ENCODE results near the gene ZBTB25. TPM values are rescaled to one million over a fixed set of nuclear protein-coding genes. Genes with fewer than 3 reads are reported as not detected.

Gene ZBTB25, protein sequence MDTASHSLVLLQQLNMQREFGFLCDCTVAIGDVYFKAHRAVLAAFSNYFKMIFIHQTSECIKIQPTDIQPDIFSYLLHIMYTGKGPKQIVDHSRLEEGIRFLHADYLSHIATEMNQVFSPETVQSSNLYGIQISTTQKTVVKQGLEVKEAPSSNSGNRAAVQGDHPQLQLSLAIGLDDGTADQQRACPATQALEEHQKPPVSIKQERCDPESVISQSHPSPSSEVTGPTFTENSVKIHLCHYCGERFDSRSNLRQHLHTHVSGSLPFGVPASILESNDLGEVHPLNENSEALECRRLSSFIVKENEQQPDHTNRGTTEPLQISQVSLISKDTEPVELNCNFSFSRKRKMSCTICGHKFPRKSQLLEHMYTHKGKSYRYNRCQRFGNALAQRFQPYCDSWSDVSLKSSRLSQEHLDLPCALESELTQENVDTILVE
- 3.9 and 7.2 TPM in 2 replicates for total RNA-seq (2014; rRNA removed; shearing (Covaris generic))

DNA sequence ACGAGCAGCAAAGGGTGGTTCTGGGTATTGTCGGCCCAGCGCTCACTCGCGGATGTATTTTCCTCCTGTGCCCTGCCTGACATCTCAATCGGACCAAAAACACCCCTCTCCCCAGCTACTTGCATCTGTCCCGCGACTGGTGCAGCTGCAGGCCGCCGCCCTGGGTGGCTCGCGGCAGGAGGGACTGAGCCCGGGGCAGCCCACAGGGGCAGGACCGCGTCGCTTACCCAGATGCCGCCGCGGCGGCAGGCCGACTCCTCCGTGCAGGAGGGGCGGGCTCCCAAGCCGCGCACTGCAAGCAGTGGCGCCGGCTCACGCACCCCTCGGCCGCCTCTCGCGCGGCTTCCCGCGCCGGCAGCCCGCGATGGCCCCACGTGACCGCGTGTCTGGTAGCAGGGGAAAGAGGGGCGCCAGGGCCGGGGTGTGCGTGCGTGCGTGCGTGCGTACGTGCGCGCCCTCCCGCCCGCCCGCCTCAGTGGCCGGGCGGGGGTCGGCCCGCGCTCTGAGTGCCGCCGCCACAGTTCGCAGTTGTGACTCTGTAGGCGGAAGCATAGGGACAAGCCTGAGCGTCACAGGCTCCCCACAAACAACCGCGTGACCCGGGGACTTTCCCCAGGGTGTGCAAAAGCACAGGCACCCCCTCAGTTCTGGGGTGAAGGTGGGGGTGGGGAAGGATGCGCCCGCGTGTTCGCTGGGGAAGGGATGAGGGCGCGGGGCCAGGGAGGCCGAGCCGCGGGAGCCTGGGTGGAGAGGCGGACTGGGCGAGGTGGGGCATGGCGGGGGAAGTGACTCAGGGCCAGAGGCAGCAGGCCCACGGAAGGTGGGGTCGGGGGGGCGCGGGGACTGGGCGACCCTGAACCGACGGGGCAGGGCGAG lies at the start of gene ZBTB25:
Gene ZBTB25, minus strand, starts transcription at position 405 of the 876 bp plus-strand sequence. CDS start 13,305 bp downstream, outside the sequence.
- DNase-seq = peak; percentile 92
- Histone ChIP-seq H3K27me3 (ENCODE audit: control insufficient read depth, insufficient read depth, low read length) (no peaks in the 10 kb centered on the region), H3K36me3 (replicated peaks; ENCODE audit: control insufficient read depth, insufficient read depth, low read length) (no peaks in the 10 kb centered on the region), H3K4me3 (ENCODE audit: insufficient read depth, low read depth, low read length) (peak within 1 kb of the TSS; percentile 94)

DNA sequence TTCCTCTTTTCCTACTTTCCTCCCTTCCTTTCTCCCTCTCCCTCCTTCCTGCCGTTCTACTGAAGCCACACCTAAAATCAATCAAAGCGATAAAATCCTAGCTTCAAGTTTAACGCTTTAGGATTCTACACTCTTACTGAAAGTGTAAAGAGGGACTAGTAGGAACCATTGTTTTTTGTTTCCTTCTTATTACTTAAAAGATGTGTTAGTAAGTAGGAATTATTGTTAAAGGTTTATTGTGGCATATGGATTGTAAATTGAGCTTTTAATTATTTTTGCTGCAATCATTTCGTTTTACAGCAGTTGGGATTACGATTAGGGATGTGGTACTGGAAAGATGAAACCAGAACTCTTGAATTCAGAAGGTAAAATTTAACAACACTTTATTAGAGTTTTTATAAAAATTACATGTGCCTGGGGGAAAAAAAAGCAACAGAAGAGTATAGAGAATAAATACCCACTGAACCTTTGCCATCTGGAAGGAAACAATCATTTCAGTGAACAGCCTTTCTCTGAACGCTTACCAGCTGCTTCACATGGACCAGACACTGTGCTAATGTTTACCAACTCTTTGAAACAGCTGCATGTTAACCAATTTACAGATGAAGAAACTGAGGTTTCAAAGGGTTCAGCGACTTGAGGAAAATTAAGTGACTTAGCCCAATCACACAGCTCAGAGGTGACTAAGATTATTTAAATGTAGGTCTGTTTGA lies 47.1 kb upstream of the ZBTB25 start:
- Histone ChIP-seq H3K36me3 (replicated peaks; ENCODE audit: control insufficient read depth, insufficient read depth, low read length) (no peaks in the 10 kb centered on the region), H3K4me3 (ENCODE audit: insufficient read depth, low read depth, low read length) (peak overlapping the region; percentile 64; the same call in 1 of the 2 replicates), H3K27me3 (ENCODE audit: control insufficient read depth, insufficient read depth, low read length) (peaks cover 19% of the 10 kb centered on the region)
- DNase-seq = no peak

DNA sequence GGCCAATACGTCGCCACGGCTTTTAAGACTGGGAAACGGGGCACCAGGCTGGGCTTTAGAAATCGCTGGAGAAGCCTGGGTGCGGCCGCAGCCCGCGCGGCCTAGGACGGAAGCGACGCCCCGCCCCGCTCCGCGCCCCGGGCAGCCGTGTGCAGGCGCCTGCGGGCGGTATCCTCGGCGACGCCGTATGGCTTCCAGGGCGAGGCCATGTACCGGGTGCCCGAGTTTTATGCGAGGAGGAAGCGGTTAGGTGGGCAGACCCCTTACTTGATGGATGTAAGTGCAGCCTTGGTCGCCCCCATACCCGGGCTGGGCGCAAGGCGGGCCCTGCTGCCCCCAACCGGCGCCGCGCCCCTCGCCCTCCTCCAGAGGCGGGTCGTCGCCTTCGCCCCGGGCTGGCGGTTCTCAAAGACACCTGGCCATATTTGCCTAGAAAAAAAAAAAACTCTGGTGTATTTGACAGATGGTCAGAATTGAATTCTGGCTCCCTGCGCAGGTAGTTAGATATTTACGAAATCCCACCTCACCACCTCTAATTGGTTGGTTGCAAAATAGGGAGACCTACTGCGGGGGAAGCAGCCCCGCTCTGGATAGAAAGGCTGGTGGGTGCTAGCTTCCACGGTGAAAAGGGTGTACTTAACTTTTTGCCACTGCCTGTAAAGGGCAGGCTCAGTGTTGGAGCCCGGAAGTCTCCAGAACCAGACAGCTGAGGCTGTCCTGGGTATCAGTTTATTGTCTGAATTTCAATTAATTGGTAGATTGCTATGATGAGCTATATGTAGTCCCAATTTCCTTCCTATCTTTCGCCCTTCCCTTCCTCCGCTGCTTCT lies 46.4 kb upstream of the ZBTB25 start, which contains the start of gene PPP1R36:
Gene PPP1R36, plus strand, starts transcription at position 171 of the 830 bp plus-strand sequence. Its CDS starts 37 bp downstream, at position 208.
- DNase-seq = peak; percentile 82
- Histone ChIP-seq H3K36me3 (replicated peaks; ENCODE audit: control insufficient read depth, insufficient read depth, low read length) (no peaks in the 10 kb centered on the region), H3K4me3 (ENCODE audit: insufficient read depth, low read depth, low read length) (peak within 1 kb of the TSS; percentile 64), H3K27me3 (ENCODE audit: control insufficient read depth, insufficient read depth, low read length) (peaks cover 19% of the 10 kb centered on the region)

DNA sequence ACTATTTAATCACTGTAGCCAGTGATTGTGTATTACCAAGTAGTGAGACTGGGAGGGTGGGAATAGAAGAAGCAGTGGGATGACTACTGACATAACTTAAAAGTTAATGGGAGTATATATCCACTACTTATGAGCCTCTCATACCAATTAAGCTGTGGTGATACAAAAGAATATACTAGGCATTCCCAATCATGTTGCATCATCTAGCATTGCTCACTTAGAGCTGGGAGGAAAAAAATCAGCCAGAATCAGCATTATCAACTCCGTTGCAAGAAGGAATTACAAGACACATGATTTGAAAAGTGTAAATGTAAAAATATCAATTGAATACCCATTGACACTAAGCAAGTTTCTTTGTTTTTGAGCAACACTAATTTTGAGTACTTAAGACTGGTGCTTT lies 45.4 kb upstream of the ZBTB25 start:
- Histone ChIP-seq H3K36me3 (replicated peaks; ENCODE audit: control insufficient read depth, insufficient read depth, low read length) (no peaks in the 10 kb centered on the region), H3K27me3 (ENCODE audit: control insufficient read depth, insufficient read depth, low read length) (peaks cover 19% of the 10 kb centered on the region), H3K4me3 (ENCODE audit: insufficient read depth, low read depth, low read length) (no peak overlapping the region)
- no peak for DNase-seq

DNA sequence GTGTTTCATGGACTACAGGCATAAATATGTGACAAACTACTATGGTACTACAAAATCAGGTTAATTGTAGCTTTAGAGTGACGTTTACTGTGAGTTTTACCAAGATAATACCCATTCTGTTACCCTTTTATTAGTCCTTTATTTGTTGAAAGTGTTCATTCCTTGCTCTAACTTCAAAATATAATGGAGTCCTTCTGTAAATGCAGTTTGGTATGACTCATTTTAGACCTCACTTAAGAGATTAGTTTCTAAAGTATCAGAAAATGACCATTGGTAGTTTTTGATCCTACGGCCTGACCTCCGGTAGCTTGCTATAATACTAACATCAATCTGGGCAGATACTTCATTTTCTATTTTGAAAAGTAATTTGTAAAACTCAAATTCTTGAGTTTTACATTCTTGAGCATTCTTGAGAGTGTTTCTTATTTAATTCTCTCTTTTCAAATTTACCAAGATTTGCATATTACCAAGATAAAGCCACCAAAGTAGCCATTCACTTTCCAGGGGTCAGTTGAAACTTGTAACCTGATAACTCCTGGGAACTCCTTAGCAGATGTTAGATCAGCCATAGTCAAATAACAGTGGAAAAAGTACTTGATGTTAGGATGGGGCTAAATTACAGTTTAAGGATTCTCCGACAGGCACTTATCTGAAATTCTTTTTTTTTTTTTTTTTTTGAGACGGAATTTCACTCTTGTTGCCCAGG lies 41.1 kb upstream of the ZBTB25 start:
- peak; percentile 64 for DNase-seq

DNA sequence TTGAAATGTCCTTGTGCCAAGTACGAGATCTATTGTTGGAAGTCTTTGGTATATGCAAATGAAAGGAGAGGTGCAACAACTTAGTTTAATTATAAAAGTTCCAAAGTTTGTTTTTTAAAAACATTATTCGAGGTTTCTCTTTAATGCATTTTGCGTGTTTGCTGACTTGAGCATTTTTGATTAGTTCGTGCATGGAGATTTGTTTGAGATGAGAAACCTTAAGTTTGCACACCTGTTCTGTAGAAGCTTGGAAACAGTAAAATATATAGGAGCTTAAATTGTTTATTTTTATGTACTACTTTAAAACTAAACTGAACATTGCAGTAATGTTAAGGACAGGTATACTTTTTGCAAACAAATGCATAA lies 39.2 kb upstream of the ZBTB25 start:
- DNase-seq = no peak
- Histone ChIP-seq H3K36me3 (replicated peaks; ENCODE audit: control insufficient read depth, insufficient read depth, low read length) (no peaks in the 10 kb centered on the region), H3K27me3 (ENCODE audit: control insufficient read depth, insufficient read depth, low read length) (peaks cover 1% of the 10 kb centered on the region; the same call in 1 of the 2 replicates), H3K4me3 (ENCODE audit: insufficient read depth, low read depth, low read length) (peak overlapping the region; percentile 39; the same call in 1 of the 2 replicates)

More for the DNA sequence above, 41.1 kb upstream of the ZBTB25 start:
- Histone ChIP-seq H3K27me3 (ENCODE audit: control insufficient read depth, insufficient read depth, low read length) (peaks cover 5% of the 10 kb centered on the region), H3K4me3 (ENCODE audit: insufficient read depth, low read depth, low read length) (no peak overlapping the region), H3K36me3 (replicated peaks; ENCODE audit: control insufficient read depth, insufficient read depth, low read length) (no peaks in the 10 kb centered on the region)

DNA sequence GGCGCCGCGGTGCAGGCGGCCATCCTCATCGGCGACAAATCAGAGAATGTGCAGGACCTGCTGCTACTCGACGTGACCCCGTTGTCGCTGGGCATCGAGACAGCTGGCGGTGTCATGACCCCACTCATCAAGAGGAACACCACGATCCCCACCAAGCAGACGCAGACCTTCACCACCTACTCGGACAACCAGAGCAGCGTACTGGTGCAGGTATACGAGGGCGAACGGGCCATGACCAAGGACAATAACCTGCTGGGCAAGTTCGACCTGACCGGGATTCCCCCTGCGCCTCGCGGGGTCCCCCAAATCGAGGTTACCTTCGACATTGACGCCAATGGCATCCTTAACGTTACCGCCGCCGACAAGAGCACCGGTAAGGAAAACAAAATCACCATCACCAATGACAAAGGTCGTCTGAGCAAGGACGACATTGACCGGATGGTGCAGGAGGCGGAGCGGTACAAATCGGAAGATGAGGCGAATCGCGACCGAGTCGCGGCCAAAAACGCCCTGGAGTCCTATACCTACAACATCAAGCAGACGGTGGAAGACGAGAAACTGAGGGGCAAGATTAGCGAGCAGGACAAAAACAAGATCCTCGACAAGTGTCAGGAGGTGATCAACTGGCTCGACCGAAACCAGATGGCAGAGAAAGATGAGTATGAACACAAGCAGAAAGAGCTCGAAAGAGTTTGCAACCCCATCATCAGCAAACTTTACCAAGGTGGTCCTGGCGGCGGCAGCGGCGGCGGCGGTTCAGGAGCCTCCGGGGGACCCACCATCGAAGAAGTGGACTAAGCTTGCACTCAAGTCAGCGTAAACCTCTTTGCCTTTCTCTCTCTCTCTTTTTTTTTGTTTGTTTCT lies 38.6 kb upstream of the ZBTB25 start:
- H3K36me3 ChIP-seq (replicated peaks; ENCODE audit: control insufficient read depth, insufficient read depth, low read length) = no peaks in the 10 kb centered on the region
- DNase-seq = no peak
- peaks cover 1% of the 10 kb centered on the region; the same call in 1 of the 2 replicates for H3K27me3 ChIP-seq (ENCODE audit: control insufficient read depth, insufficient read depth, low read length)
- peak overlapping the region; percentile 39; the same call in 1 of the 2 replicates for H3K4me3 ChIP-seq (ENCODE audit: insufficient read depth, low read depth, low read length)

DNA sequence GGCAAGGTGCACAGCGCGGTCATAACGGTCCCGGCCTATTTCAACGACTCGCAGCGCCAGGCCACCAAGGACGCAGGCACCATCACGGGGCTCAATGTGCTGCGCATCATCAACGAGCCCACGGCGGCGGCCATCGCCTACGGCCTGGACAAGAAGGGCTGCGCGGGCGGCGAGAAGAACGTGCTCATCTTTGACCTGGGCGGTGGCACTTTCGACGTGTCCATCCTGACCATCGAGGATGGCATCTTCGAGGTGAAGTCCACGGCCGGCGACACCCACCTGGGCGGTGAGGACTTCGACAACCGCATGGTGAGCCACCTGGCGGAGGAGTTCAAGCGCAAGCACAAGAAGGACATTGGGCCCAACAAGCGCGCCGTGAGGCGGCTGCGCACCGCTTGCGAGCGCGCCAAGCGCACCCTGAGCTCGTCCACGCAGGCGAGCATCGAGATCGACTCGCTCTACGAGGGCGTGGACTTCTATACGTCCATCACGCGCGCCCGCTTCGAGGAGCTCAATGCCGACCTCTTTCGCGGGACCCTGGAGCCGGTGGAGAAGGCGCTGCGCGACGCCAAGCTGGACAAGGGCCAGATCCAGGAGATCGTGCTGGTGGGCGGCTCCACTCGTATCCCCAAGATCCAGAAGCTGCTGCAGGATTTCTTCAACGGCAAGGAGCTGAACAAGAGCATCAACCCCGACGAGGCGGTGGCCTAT lies 37.8 kb upstream of the ZBTB25 start:
- Histone ChIP-seq H3K27me3 (ENCODE audit: control insufficient read depth, insufficient read depth, low read length) (peaks cover 1% of the 10 kb centered on the region; the same call in 1 of the 2 replicates), H3K4me3 (ENCODE audit: insufficient read depth, low read depth, low read length) (peak overlapping the region; percentile 39; the same call in 1 of the 2 replicates), H3K36me3 (replicated peaks; ENCODE audit: control insufficient read depth, insufficient read depth, low read length) (no peaks in the 10 kb centered on the region)
- DNase-seq = no peak

DNA sequence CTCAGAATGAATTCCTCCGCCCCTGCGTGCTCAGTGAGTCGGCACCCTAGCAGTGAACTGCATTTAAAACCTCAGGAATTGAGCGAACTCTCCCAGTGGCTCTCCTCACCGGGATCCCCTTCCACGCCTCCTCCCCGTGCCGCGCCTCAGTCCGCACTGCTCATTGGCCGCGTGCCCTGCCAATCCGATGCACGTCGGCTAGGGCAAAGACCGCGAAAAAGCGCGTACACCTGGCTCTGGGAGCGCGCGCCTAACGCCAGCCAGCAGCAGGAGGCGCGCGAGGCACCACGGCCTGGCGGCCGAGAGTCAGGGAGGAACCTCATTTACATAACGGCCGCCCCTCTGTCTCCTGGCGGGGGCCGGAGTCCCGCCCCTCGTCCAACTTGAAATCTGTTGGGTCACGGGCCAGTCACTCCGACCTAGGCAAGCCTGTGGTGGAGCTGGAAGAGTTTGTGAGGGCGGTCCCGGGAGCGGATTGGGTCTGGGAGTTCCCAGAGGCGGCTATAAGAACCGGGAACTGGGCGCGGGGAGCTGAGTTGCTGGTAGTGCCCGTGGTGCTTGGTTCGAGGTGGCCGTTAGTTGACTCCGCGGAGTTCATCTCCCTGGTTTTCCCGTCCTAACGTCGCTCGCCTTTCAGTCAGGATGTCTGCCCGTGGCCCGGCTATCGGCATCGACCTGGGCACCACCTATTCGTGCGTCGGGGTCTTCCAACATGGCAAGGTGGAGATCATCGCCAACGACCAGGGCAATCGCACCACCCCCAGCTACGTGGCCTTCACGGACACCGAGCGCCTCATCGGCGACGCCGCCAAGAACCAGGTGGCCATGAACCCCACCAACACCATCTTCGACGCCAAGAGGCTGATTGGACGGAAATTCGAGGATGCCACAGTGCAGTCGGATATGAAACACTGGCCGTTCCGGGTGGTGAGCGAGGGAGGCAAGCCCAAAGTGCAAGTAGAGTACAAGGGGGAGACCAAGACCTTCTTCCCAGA lies 36.9 kb upstream of the ZBTB25 start, which contains the start of gene HSPA2:
Gene HSPA2, plus strand, starts transcription at position 534 of the 995 bp plus-strand sequence. Its CDS starts 109 bp downstream, at position 643.
- H3K4me3 ChIP-seq (ENCODE audit: insufficient read depth, low read depth, low read length) = peak within 1 kb of the TSS; percentile 39
- peak; percentile 98 for DNase-seq
- peaks cover 1% of the 10 kb centered on the region; the same call in 1 of the 2 replicates for H3K27me3 ChIP-seq (ENCODE audit: control insufficient read depth, insufficient read depth, low read length)
- no peaks in the 10 kb centered on the region for H3K36me3 ChIP-seq (replicated peaks; ENCODE audit: control insufficient read depth, insufficient read depth, low read length)

DNA sequence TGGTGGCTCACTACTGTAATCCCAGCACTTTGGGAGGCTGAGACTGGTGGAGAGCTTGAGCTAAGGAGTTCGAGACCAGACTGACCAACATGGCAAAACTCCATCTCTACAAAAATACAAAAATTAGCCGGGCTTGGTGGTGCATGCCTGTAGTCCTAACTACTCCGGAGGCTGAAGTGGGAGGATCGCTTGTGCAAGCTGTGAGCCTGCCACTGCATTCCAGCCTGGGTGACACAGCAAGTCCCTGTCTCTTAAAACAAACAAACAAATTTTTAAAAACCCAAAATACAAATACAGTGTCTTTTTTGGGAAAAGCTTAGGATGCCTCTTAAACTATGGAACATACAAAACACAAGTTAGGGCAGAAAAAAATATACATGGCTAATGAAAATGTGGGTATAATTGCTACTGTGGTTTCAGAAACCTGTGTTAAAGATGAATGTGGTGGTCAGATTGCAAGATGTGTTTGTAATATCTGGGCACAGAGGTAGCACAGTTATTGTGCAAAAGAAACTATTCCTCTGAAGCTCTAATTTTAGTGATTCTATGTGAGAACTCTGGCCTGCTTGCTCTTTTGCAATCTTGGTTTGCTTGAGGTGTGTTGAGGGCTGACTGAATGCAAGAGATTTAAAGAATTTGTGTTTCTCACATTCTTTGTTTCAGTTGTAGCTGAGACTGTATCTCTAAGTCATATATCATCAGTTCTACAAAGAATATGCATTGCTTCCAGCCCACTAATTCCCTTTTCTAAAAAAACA lies 33.0 kb upstream of the ZBTB25 start:
- H3K4me3 ChIP-seq (ENCODE audit: insufficient read depth, low read depth, low read length) = no peak overlapping the region
- H3K36me3 ChIP-seq (replicated peaks; ENCODE audit: control insufficient read depth, insufficient read depth, low read length) = no peaks in the 10 kb centered on the region
- DNase-seq = no peak
- H3K27me3 ChIP-seq (ENCODE audit: control insufficient read depth, insufficient read depth, low read length) = 0 out of 2 replicates have a peak, but pooled peaks cover 1% of the 10 kb centered on the region

Measured in H7 (cell line).